C4-2B (cell line): Measurements from ENCODE around the gene GALNT14.

ENCODE experiments used
- ZFX ChIP-seq: fragments of 450-650 bp; IDR thresholded peaks from 2 replicates; pipeline ENCODE4 v1.6.1; 2017
- TF ChIP-seq, protein P1 (sequence below): fragments of 450-650 bp; conservative IDR thresholded peaks from 2 replicates; pipeline ENCODE4 v1.5.1; 2017; ENCODE audit warnings: mild to moderate bottlenecking

DNA sequence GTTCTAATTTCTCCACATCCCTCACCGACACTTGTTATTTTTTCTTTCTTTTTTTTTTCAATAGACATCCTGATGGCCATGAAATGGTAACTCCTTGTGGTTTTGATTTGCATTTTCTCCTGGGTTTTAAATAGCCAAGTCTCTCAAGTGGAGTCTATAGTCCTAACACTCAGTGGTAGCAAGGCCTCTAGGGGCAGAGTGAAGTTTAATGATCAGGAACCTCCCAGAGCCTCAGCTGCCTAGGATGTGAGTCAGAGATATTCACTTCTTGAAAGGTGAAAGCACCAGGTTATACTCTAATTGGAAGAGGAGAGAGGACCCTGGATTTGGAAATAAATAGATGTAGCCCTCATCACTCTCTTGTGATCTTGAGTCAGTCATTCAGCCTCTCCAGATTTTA lies 268.3 kb downstream of the GALNT14 start:
- TF ChIP-seq, protein P1, sequence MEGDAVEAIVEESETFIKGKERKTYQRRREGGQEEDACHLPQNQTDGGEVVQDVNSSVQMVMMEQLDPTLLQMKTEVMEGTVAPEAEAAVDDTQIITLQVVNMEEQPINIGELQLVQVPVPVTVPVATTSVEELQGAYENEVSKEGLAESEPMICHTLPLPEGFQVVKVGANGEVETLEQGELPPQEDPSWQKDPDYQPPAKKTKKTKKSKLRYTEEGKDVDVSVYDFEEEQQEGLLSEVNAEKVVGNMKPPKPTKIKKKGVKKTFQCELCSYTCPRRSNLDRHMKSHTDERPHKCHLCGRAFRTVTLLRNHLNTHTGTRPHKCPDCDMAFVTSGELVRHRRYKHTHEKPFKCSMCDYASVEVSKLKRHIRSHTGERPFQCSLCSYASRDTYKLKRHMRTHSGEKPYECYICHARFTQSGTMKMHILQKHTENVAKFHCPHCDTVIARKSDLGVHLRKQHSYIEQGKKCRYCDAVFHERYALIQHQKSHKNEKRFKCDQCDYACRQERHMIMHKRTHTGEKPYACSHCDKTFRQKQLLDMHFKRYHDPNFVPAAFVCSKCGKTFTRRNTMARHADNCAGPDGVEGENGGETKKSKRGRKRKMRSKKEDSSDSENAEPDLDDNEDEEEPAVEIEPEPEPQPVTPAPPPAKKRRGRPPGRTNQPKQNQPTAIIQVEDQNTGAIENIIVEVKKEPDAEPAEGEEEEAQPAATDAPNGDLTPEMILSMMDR: no peak
- no peak for TF ChIP-seq ZFX
